GM12874 (cell line): ENCODE results near the gene CHODL.

Experiments
- TF ChIP-seq, protein P1 (sequence below): IDR thresholded peaks from 2 replicates; pipeline ENCODE4 v1.5.1; 2011; ENCODE audit warnings: low read depth, mild to moderate bottlenecking, control low read depth, low read length, moderate library complexity; ENCODE audit not compliant: insufficient read depth

The CHODL gene

DNA sequence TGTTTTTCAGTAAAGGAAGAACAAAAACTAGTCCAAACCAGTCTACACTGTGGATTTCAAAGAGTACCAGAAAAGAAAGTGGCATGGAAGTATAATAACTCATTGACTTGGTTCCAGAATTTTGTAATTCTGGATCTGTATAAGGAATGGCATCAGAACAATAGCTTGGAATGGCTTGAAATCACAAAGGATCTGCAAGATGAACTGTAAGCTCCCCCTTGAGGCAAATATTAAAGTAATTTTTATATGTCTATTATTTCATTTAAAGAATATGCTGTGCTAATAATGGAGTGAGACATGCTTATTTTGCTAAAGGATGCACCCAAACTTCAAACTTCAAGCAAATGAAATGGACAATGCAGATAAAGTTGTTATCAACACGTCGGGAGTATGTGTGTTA is 21.3 kb downstream of the CHODL start:
- TF ChIP-seq, protein P1, sequence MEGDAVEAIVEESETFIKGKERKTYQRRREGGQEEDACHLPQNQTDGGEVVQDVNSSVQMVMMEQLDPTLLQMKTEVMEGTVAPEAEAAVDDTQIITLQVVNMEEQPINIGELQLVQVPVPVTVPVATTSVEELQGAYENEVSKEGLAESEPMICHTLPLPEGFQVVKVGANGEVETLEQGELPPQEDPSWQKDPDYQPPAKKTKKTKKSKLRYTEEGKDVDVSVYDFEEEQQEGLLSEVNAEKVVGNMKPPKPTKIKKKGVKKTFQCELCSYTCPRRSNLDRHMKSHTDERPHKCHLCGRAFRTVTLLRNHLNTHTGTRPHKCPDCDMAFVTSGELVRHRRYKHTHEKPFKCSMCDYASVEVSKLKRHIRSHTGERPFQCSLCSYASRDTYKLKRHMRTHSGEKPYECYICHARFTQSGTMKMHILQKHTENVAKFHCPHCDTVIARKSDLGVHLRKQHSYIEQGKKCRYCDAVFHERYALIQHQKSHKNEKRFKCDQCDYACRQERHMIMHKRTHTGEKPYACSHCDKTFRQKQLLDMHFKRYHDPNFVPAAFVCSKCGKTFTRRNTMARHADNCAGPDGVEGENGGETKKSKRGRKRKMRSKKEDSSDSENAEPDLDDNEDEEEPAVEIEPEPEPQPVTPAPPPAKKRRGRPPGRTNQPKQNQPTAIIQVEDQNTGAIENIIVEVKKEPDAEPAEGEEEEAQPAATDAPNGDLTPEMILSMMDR: no peak

DNA sequence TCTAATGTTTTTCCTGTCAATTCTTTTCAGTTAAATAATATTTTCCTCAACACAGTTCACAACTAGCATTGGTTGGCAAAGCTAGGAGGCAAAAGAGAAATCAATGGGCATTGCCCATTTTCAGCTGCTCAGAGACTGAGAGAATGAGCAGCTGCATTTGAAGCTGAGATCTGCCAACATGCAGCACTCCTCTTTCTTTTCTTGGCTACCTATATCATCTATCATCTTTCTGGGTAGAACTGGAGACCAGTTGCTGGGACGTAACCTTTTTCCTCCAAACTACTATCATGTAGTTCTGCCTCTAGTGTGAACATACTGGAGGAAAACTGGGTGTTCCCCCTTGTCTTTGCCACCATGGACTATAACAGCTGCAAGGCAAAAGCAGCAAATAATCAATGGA is 22.9 kb downstream of the CHODL start:
- TF ChIP-seq, protein P1: no peak

DNA sequence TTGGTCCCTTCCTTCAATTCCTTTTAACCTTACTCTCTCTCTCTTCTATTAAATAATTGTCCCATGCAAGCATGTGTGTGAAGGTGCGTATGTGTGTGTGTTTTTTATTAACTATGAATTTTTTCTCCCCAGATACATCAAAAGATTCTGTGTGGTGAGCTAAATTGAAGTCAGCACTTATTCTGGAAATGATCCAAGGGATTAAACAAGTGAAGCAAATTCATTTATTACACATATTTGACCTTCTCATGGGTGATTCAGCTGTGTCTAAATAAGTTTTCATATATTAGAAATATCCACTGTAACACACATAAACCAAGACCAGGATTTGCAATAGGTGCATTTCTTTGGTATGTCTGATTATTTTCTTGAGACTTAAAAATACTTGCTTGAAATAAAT is 24.3 kb downstream of the CHODL start:
- TF ChIP-seq, protein P1: no peak

DNA sequence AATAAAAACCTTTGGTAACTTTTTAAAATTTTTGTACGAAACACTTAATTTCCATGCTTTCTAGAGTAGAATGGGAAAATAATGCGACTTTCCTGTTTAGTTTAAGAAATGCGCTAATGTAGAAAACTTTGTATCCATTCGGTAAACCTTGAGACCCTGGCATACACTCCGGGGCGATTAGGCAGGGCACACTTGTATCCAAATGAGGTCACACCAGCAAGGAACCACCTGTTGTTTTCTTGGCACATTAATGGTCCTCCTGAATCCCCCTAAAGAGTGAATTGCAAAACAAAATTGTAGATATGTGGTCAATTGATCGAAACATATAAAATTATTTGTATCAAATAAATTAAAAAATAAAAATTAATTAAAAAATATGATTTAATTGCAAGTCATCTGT is 25.2 kb downstream of the CHODL start:
- TF ChIP-seq, protein P1: no peak

DNA sequence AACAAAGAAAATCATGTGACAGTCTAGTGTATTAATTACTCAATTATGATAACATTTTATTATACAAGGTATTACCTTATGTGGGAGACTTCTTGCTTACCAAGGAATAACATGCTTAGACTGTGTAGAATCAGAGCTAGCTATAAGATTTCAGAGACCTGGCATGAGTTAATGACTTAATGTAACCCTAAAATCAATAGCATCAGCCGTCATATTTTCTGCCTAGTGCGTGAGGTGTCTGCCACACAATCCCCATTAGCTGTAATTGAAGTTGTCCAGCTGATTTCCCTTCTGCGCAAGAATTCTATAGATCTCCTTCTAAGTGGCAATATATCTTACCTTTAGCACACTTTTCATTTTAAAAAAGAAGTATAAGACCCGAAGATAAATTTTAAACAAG is 28.8 kb downstream of the CHODL start:
- TF ChIP-seq, protein P1: no peak

DNA sequence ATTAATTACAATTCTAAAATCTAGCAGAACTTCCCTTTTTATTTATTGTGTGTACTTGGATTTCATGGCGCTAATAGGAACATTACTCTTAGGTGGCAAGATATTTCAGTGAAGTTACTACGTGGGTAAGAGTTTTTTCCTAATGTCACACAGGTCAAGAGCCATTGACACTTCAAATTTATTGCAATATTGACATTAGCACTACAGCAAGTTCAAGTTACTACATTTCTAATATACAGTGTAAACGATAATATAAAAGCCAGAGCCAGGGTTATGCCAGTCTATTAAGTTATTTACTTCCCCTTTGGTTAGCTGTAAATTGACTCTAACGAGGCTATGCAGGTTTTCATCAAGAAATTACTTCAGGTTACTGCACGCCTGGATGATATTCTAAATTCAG is 29.7 kb downstream of the CHODL start:
- TF ChIP-seq, protein P1: no peak

DNA sequence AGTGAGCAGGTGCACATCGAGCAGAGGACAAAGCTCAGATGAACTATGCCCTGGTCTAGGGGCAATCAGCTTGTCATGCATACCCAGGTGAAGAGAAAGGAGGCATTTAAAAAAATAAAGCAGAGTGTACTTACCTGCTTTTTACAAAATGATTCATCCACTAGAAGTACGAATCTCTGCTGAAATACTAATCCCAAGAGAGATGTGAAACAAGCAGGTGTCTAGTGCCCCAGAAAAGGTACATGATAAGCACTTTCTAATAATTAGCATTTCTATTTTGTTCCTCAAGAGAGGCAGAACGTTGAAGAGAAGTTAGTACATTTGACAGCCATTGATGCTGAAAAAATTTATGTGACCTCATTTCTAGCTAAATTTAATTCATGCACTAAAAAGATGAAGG is 31.1 kb downstream of the CHODL start:
- TF ChIP-seq, protein P1: no peak

DNA sequence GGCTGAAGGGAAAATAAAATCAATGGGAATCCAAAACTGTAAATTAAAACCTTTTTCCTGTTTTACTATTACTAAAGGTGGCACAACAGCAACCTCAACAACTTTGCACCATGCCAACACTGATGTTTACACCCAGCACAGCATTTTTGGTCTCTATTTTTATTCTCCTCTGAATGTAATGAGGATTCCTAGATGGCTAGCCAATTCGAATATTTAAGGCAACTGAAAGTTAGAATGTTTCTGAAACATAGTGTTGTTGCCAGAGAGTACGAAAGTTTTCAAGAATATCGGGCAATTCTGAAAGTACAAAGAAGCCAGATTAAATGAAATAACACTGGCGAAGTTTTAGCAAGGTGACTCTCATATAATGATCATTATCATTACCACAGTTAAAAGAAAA is 40.7 kb downstream of the CHODL start:
- TF ChIP-seq, protein P1: no peak
